Activated gamma-delta T cell (primary cell): ENCODE results near the gene ESRRA.

ENCODE experiments used
- DNase-seq: peaks from one replicate; lab custom pipeline; 2025; lab: John Stamatoyannopoulos, UW
- total RNA-seq, 2 donors: gene quantifications; one replicate each; lab custom pipeline; 2026; lab: John Stamatoyannopoulos, UW

Gene ESRRA
- total RNA-seq, result 42.5 to 50.8 reads per million in 2 donors

- peak; percentile 100 for DNase-seq
Measured at GRCh38 chr11:64305075-64305690, at the start of gene ESRRA. Gene ESRRA (plus strand): TSS chr11:64305524. CDS start chr11:64307180, 1,656 bp downstream.

GRCh38 chr11:64256300-64256699 is 49.0 kb upstream of the ESRRA start:
- DNase-seq, result no peak

GRCh38 chr11:64258356-64258755 is 47.0 kb upstream of the ESRRA start:
- no peak for DNase-seq

DNA sequence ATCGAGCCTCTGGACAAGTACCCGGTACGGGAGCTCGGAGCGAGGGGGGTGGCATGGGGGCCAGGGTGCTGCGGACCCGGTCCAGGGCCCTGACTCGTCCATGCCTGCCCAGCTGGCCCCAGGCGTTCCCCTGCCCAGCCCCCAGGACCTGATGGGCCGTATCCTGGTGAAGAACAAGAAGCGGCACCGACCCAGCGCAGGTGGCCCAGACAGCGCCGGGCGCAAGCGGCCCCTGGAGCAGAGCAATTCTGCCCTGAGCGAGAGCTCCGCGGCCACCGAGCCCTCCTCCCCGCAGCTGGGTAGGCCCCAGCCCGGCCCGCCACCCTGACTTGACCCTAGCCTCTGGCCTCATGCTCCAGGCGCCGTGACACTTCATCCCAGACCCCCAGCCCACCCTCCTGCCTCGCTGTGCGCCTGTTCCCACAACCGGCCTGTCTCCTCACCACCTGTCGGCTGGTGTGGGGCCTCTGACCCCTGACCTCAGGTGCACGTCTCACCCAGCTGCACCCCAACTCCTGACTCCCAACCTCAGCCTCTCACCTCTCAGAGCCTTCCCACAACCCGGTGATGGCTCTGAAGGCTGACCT is 46.3 kb upstream of the ESRRA start:
- no peak for DNase-seq

DNA sequence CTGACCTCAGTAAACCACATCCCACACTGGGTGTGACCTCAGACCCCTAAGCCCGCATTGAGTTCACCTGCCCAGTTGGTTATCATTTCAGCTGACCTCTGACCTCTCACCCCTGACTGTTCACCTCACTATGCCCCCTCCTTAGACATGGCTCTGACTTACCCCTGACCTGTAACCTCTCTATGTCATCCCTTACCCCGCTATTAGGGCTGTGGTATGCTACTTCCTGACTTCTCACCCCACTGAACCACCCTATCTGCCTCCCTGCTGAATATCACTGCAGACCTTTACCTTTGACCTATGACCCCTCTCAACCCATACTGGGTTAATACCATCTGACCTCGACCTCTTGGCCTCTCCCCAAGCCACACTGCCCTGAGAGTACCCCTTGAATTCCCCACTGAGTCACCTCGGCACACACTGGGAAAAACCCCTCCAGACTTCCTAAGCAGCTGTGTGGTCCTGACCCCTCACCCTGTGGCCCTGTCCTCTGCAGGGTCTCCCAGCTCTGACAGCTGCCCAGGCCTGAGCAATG is 45.7 kb upstream of the ESRRA start:
- no peak for DNase-seq

- DNase-seq, result no peak
Measured at GRCh38 chr11:64260147-64260708, 45.1 kb upstream of the ESRRA start.

DNA sequence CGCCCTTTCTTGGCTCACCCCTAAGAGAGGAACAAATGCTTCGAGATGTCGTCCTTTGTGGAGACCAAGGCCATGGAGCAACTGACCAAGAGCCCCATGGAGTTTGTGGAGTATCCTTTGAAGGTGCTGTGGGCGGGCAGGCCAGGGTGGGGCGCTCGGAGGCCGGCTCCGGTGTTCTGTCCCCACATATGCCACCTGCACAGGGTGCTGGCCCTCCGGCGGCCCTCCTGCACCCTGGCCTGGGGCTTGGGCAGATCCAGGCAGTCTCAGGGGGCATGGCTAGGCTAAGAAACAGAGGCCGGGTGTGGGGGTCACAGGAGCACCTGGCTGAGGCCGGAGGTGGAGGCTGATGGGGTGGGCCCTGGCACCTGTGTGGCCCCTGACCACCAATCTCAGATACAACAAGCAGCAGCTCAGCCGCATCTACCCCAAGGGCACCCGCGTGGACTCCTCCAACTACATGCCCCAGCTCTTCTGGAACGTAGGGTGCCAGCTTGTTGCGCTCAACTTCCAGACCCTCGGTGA is 43.7 kb upstream of the ESRRA start:
- no peak for DNase-seq

DNA sequence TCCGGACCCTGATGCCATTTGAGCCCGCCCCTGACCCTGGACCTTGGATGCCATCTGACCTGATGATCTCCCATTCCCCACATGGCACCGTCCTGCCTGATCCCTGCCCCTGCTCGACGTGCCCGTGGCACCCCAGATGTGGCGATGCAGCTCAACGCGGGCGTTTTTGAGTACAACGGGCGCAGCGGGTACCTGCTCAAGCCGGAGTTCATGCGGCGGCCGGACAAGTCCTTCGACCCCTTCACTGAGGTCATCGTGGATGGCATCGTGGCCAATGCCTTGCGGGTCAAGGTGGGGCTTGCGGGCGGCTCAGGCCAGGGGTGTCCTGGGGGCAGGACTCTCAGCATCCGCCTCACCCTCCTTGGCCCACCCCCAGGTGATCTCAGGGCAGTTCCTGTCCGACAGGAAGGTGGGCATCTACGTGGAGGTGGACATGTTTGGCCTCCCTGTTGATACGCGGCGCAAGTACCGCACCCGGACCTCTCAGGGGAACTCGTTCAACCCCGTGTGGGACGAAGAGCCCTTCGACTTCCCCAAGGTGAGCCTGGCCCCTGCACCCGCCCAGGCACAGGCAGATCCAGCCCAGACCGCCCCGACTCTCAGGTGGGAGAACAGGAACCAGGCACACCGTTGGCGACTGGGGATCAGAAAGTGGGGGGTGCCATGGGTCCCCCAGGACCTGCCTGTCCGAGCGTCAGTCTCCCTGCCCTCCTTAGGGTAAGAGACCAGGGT is 42.9 kb upstream of the ESRRA start:
- DNase-seq, result no peak

GRCh38 chr11:64263021-64263946 is 42.0 kb upstream of the ESRRA start:
- DNase-seq, result no peak

- DNase-seq, result no peak
Measured at GRCh38 chr11:64263947-64264317, 41.4 kb upstream of the ESRRA start.

DNA sequence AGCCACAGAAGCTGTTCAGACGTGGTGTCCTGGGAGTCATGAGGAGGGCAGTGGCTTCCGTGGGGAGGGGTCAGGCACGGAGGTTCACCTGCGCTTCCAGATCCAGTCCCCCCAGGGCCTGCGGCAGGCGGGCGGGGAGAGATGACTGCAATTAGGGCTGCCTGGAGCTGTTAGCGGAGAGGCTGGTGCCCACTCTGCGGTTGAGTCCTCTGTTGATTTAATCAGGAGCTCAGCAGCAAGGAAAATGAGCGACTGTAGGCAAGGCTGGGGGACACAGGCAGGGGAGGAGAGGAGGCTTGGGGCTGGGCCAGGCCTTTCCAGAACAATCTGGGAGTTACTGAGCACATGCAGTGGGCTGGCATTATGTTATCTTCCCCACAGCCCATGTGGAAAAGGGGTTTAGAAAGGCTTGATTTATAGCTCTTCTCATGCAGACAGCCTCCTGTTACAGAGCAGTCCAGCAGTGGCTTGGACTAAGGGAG is 40.9 kb upstream of the ESRRA start:
- no peak for DNase-seq

GRCh38 chr11:64265176-64266160 is 39.9 kb upstream of the ESRRA start:
- DNase-seq, result no peak

GRCh38 chr11:64266339-64266738 is 39.0 kb upstream of the ESRRA start:
- DNase-seq, result no peak

DNA sequence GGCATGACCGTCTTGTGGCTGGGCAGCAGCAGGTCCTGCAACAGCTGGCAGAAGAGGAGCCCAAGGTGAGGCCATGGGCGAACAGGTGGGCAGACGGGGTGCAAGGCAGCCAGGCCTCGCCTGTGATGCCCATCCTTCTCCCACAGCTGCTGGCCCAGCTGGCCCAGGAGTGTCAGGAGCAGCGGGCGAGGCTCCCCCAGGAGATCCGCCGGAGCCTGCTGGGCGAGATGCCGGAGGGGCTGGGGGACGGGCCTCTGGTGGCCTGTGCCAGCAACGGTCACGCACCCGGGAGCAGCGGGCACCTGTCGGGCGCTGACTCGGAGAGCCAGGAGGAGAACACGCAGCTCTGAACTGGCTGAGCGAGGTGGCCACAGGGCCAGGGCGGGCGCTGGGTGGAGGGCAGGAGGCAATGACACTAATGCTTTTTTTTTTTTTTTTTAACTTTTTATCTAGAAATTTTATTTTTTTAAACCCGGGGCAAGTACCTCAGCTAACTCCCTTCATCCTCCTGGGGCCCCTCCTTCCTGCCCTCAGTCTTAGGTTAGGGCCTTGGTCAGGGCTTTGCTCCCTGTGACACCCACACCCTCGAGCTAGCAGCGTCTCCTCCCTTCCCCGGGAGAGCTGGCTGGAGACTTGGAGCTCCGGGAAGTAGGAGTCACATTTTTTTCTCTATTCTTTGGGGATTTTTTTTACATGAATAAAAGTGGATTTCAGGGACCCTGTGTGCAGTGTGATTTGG is 37.9 kb upstream of the ESRRA start:
- DNase-seq, result no peak

GRCh38 chr11:64268025-64268892 is 37.1 kb upstream of the ESRRA start:
- DNase-seq, result no peak

DNA sequence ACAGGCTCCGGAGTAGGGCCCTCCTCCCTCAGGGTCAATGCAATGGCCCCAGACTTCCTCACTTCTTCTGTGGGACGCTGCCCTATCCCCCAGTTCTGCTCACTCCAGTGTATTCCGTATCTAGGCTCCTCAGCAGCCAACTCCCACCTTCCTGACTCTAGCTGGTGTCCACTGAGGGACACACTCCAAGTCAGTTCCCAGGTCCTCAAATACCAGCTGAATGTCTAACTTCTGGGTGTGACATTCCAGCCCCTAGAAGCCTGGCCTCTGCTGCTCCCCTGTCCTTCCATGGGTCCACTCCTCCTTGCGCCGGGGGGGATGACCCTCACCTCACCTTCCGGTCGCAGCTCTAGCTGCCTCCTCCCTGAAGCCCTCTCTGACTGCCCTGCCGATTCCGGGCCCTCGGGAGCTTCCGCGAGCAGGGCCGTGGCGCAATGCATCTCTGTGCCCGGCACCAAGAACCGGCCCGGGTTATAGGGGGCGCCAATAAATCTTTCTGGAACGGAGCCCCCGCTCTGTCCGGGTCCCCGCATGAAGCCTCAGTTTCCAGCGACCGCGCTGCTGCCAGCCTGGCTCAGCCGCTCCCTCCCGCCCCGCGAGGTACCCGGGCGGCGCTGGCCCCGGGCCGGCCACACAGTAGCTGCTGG is 36.3 kb upstream of the ESRRA start:
- DNase-seq, result no peak

DNA sequence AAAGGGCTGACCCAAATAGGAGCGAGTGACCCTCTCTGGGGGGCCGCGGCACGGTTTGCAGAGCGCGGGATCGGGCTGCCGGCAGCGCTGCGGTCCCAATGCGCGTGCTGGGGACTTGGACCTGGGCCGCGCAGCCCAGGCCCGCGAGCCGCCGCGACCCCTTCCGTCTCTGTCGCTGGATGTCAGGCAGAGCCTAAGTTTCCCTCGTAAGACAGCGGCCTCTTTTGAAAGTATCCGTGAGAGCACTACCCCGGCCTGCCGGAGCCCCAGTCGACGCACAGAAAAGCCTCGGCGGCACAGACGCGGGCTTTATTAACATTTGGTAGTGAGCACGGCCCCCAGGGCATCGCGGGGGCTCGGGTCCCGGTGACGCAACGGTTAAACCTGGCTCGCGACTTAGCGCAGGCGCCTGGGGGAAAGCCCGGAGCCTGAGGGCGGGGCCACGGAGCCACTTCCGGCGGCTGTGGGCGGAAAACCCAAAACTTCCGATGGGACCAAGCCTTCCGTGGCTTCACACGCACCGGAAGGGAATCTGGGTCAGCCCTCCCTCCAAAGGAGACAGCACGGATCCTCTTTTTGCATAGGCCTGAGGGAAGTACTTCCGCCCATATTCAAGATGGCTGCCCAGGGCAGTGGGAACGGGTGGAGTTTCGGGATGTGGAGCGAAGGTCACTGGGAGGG is 35.6 kb upstream of the ESRRA start:
- peak; percentile 92 for DNase-seq
